Measurements from ENCODE around the gene CCL28.
"Not testable (repeated sequence)": the region's sequence is repeated elsewhere in the genome, so short reads cannot be mapped to it uniquely, and the experiment has no call there.

The CCL28 gene

DNA sequence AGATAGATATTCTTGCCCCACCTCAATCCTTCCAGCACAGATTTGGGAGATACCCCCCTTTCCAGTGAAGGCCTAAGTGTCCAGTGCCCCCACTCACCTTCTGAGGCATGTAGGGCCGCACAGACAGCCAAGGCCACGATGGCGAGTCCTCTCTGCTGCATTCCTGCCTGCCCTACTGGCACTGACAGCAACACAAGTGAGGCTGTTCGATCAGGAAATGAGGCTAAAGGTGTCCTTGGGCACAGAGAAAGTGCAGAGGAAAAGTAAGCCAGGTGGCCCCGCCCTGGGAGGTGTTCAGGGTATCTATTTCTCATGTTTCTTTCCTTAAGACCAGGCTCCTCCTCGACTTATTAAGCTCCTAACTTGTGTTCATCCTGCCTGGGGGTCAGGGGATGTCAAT lies at the start of gene CCL28:
CCL28 (minus strand) TSS at position 236 of the 400 bp plus-strand sequence; CDS start at position 161, 75 bp downstream.
- no peak for DNase-seq

GRCh38 chr5:43461066-43461465 lies 48.9 kb upstream of the CCL28 start:
- DNase-seq, result no peak

GRCh38 chr5:43456556-43456955 lies 44.4 kb upstream of the CCL28 start:
- DNase-seq, result no peak

GRCh38 chr5:43441575-43441974 lies 29.4 kb upstream of the CCL28 start:
- not testable (repeated sequence) for DNase-seq

DNA sequence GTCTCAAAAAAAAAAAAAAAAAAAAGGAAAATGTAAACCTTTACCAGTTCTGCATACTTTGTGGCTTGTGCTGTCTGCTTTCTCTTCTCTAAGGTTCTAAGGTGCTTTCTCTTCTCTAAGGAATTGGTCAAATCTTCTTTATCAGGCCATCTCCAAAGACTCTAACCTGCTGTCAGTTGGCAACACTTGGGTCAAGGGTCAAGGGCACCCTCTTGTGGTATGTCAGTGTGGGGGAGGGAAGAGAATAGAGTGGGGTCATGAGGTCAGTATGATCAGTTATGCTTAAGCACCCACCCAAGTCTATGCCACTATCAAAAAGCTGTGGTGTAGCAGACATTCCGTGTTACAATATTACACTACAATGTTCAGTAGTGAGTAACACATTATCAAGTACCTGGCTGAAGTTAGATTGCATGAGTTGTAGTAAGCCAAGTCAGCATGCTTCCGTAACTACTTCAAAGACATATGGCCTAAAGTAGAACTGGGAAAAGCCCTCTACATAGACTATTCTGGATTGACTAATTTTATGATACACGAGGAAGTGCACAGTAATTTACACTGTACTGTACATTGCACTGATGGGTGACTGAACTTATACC lies 25.0 kb upstream of the CCL28 start:
- no peak for DNase-seq

- no peak for DNase-seq
These were observed 21.2 kb upstream of the CCL28 start for GRCh38 chr5:43433382-43433781.

- DNase-seq, result no peak
These were observed 20.5 kb upstream of the CCL28 start for GRCh38 chr5:43432486-43433375.

GRCh38 chr5:43429706-43430105 lies 17.5 kb upstream of the CCL28 start:
- DNase-seq, result no peak

DNA sequence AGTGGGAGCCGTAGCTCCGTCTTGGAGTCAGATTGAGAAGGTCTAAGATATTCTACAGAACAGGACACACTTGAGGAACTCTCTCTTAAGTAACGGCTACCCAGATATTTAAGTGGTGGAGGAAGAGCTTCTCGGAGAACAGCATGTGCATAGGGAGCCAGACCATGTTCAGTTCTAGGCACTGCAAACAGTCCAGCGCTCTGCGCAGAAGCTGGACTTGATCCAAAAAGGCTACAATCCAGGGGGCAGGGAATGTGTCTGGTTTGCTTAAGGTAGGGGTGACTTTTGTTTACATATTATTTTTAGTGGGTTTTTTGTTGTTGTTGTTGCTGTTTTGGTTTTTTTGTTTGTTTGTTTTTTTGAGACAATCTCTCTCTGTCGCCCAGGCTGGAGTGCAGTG lies 16.8 kb upstream of the CCL28 start:
- no peak for DNase-seq

GRCh38 chr5:43427306-43427705 lies 15.1 kb upstream of the CCL28 start:
- DNase-seq, result no peak

GRCh38 chr5:43425983-43426382 lies 13.8 kb upstream of the CCL28 start:
- no peak for DNase-seq

- DNase-seq, result not testable (repeated sequence)
These were observed 10.9 kb upstream of the CCL28 start for GRCh38 chr5:43423086-43423485.

- DNase-seq, result no peak
These were observed 10.0 kb upstream of the CCL28 start for GRCh38 chr5:43422143-43422542.

- no peak for DNase-seq
These were observed 9.4 kb upstream of the CCL28 start for GRCh38 chr5:43421450-43422133.

DNA sequence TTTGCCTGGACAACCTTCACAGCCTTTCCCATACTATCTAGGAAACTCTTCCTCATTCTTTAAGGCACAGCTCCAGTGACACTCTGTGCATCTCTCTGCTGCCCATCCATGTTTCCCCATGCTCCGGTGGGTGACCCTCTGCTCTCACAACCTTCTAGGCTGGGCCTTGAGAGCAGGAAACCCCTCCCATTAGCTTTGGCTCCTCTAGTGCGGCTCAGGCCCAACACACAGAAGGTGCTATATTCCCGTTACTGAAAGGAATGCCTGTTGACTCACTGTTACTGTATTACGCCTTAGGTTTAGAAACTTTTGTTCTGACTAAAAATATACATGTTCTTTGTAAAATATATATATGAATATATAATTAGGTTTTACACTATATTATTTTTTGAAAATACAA lies 8.1 kb upstream of the CCL28 start:
- no peak for DNase-seq

DNA sequence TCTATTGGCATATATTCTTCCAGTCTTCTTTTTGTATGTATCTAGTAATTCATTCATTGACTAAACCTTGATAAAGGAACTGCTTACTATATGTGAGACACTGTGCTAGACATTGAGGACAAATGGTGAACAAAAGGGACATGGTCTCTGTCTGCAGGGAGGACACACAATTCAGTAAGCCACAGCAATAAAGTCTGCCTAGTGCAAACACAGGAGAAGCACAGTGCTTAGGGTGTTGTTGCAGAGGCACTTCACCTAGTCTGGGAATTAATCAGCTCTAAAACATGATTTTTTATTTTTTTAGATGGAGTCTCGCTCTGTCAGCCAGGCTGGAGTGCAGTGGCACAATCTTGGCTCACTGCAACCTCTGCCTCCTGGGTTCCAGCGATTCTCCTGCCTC lies 6.4 kb upstream of the CCL28 start:
- DNase-seq, result no peak

DNA sequence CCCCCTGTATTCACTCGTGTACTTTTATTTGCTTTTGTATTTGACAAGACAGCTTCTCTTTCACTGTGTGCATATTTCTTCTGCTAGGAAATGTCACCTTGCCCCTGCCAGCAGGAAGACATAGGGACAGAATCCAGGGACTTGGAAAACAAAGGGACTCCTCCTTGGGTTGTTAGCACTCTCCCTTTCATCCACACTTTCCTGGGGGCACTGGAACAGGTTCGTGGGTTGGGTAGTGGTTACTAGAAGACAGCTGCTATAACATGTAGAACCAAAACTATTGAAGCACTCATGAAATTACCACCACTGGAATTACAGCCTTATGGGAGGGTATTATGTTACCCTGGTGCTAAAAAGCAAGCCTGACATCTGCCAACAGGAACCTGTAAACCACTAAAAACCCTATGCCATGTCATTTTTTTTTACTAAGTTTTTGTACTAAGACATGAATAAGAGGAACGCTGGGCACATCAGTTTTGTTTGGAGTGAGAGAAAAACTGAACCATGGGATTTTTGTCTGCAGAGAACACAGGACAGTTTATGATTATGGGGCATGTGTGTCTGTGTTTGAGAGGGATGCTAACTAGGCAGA lies 4.7 kb upstream of the CCL28 start:
- DNase-seq, result no peak

DNA sequence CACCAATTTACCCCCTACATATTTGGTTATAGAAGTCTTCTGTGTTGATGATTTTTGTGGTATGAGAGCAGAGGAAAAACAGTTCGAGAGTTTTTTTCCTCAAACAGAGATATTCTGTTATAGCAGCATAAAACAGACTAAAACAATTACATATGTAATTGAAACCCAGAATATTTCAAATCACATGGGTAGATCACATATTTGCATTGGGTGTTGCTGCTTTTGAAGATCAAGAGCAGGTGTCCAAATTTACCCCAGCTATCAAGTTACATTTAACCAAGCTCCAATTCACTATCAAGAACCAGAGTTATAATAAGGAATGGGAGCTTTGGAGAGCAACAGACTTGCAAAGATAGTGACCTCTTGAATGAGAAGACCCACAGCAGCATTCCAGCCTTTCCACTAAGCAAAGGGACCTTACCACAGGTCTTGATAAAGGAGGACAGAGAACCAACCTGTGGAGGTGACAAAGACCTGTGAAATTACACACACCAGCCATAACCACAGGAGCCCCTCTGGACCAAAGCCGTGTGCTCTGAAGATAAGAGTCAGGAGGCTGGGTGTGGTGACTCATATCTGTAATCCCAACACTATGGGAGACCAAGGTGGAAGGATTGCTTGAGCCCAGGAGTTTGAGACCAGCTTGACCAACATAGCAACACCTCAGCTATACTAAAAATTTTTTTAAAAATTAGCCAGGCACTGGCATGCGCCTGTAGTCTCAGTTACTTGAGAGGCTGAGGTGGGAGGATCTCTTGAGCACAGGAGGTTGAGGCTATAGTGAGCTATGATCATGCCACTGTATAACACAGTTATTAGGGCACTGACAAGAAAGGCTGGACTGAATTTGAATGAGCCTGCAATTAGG lies 4.0 kb upstream of the CCL28 start:
- DNase-seq, result no peak

- no peak for DNase-seq
These were observed 1.8 kb upstream of the CCL28 start for GRCh38 chr5:43413966-43414365.

DNA sequence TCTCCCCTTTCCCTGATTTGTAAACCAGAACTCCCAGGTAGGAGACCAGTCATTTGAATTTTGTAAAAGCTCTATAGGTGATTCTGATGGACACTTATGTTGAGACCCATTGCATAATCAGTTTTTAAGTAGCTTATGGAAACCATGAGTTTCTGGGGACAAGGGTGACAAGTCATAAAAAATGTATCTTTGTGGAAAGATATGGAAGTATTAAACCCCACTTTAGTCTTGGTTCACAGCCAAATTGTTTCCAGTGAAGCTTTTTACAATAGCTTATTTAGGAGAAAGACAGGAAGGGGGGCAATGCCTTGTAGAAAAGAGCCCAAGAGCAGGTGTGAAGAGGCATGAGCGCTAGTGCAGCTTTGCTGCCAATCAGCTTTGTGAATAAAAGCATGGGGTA lies 453 bp upstream of the CCL28 start:
- DNase-seq, result no peak

DNA sequence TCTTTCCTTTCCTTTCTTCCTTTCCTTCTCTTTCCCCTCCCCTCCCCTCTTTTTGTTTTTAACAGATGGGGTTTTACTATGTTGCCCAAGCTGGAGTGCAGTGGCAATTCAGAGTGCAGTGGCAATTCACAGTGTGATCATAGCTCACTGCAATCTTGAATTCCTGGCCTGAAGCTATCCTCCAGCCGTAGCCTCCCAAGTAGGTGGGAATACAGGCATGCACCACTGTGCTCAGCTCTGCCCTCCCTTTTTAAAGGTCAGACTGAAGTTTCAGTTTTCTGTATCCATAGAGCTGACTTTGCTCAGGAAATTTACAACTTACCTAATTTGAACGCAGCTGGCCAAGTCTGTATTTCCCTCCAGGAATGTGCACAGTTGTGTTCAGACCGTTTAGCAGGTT lies 696 bp downstream of the CCL28 start:
- no peak for DNase-seq

DNA sequence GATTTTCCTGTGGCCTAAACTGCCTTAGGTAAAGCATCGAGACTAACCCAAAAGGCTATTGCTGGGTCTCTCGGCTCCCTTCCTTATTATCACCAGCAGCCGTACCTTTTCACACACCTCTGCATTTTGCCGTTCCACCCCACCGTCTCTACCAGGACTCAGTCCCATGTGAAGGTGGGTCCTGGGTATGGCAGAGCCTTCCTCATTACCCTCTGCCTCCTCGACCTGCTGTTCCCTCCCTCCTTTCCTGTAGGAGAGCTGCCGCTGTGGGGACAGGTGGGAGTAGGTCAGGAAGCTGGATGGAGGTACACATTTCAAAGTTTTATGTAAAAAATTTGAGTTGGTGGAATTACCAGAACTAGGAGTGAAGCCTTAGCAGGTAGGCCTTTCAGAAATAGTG lies 1.8 kb downstream of the CCL28 start:
- DNase-seq, result no peak

All from SHP77 treated with DMSO at 0.1 percent for 48 hours (cell line).